Endodermal cell (in vitro differentiated cells): ENCODE data around the gene RPAP2. TPM values are rescaled to one million over a fixed set of nuclear protein-coding genes. Genes with fewer than 3 reads are reported as not detected.

Source experiments
- DNase-seq: peaks from one replicate; pipeline ENCODE4 v3.0.0-alpha.2; 2017
- H3K27ac ChIP-seq: 2 replicates; pipeline ENCODE4 v1.5.1; 2013; ENCODE audit warnings: mild to moderate bottlenecking, low read depth, low read length, moderate library complexity
- H3K27me3 ChIP-seq: 2 replicates; pipeline ENCODE4 v1.6.1; 2013; ENCODE audit warnings: mild to moderate bottlenecking, low read length, moderate library complexity; ENCODE audit not compliant: insufficient read depth, control insufficient read depth, poor library complexity, severe bottlenecking
- H3K36me3 ChIP-seq: 2 replicates; pipeline ENCODE4 v1.7.0; 2013; ENCODE audit warnings: mild to moderate bottlenecking, low read length, moderate library complexity; ENCODE audit not compliant: control insufficient read depth, insufficient read depth
- H3K4me1 ChIP-seq: one replicate; pipeline ENCODE4 v1.7.0; 2013; ENCODE audit warnings: low read length; ENCODE audit not compliant: control insufficient read depth, insufficient read depth
- H3K4me3 ChIP-seq: 2 replicates; pipeline ENCODE4 v1.5.1; 2013; ENCODE audit warnings: mild to moderate bottlenecking, low read length, moderate library complexity
- H3K9ac ChIP-seq: 2 replicates; pipeline ENCODE4 v1.6.1; 2013; ENCODE audit warnings: mild to moderate bottlenecking, low read length, moderate library complexity; ENCODE audit not compliant: poor library complexity, severe bottlenecking; ENCODE audit errors: extremely low read depth
- H3K9me3 ChIP-seq: 2 replicates; pipeline ENCODE4 v1.6.1; 2013; ENCODE audit warnings: mild to moderate bottlenecking, low read length, moderate library complexity; ENCODE audit not compliant: control insufficient read depth
- H3K27ac Mint-ChIP-seq: 2 replicates; pipeline ENCODE4 v1.8.0; 2020; ENCODE audit warnings: mixed read lengths
- H3K27me3 Mint-ChIP-seq: 2 replicates; pipeline ENCODE4 v1.8.0; 2021; ENCODE audit warnings: mild to moderate bottlenecking, mixed read lengths; ENCODE audit not compliant: insufficient read depth
- H3K36me3 Mint-ChIP-seq: 2 replicates; pipeline ENCODE4 v1.8.0; 2020; ENCODE audit warnings: low read depth, mixed read lengths
- H3K4me1 Mint-ChIP-seq: 2 replicates; pipeline ENCODE4 v1.8.0; 2020; ENCODE audit warnings: mixed read lengths
- H3K4me3 Mint-ChIP-seq: 2 replicates; pipeline ENCODE4 v1.8.0; 2020; ENCODE audit warnings: mild to moderate bottlenecking, moderate library complexity, mixed read lengths
- H3K9me3 Mint-ChIP-seq: 2 replicates; pipeline ENCODE4 v1.8.0; 2020; ENCODE audit warnings: mild to moderate bottlenecking, mixed read lengths
- CTCF ChIP-seq: fragments of 200-600 bp; sonication (generic); conservative IDR thresholded peaks from 2 replicates; pipeline ENCODE4 v1.5.0; 2021; ENCODE audit warnings: antibody characterized with exemption, mild to moderate bottlenecking
- WGBS, 2 experiments: methylation state at CpG; one replicate each; pipeline versions ENCODE4 v1.1.5 to v1.1.7; 2013; ENCODE audit warnings: missing lambda C conversion rate in 2 of 2, mixed read lengths in 1 of 2; ENCODE audit not compliant: insufficient coverage in 1 of 2, insufficient read length in 1 of 2; 5-methylcytosine and 5-hydroxymethylcytosine counted together
- total RNA-seq, 2 donors: library from RNA; stranded (reverse); fragmentation: NEBNext Ultra II Directional in 1 of 2; extraction: Animal tissue kit (Norgen Biotek cat#: 25700) in 1 of 2; gene quantifications; 2 replicates in 1 of 2; 3 replicates in 1 of 2; pipeline ENCODE4 v1.2.1, GENCODE V29; 2021

RPAP2 gene
- total RNA-seq, 2 donors from 2014 or later = 38.6 to 43.7 TPM

- no peak overlapping the region for H3K27ac ChIP-seq
- no peak overlapping the region for H3K4me3 Mint-ChIP-seq
- H3K4me1 Mint-ChIP-seq = peaks cover 4% of the 10 kb centered on the region
- H3K27me3 ChIP-seq = no peaks in the 10 kb centered on the region
- no peak overlapping the region for H3K27ac Mint-ChIP-seq
- no peaks in the 10 kb centered on the region for H3K27me3 Mint-ChIP-seq
- DNase-seq = no peak
- no peak overlapping the region for H3K9ac ChIP-seq
- 60 to 82% methylated on average over 1 to 3 of the region's 3 CpGs for WGBS, 2 experiments
- H3K36me3 Mint-ChIP-seq = peaks cover 35% of the 10 kb centered on the region
- TF ChIP-seq CTCF = no peak
- H3K9me3 ChIP-seq = no peaks in the 10 kb centered on the region
- H3K4me1 ChIP-seq = no peaks in the 10 kb centered on the region
- H3K9me3 Mint-ChIP-seq = no peaks in the 10 kb centered on the region
- peaks cover 14% of the 10 kb centered on the region for H3K36me3 ChIP-seq
- no peak overlapping the region for H3K4me3 ChIP-seq
Measured at GRCh38 chr1:92317836-92318493, 19.1 kb downstream of the RPAP2 start.

GRCh38 chr1:92323473-92324453 is 24.9 kb downstream of the RPAP2 start:
- Mint-ChIP-seq H3K4me3 (no peak overlapping the region), H3K27ac (no peak overlapping the region), H3K9me3 (peaks cover 41% of the 10 kb centered on the region), H3K27me3 (no peaks in the 10 kb centered on the region), H3K36me3 (peaks cover 69% of the 10 kb centered on the region), H3K4me1 (no peaks in the 10 kb centered on the region)
- Histone ChIP-seq H3K27me3 (no peaks in the 10 kb centered on the region), H3K36me3 (peaks cover 52% of the 10 kb centered on the region), H3K27ac (no peak overlapping the region), H3K4me3 (no peak overlapping the region), H3K9ac (no peak overlapping the region), H3K4me1 (no peaks in the 10 kb centered on the region), H3K9me3 (peaks cover 42% of the 10 kb centered on the region)
- 92 to 100% methylated on average over 5 to 7 of the region's 7 CpGs for WGBS, 2 experiments
- TF ChIP-seq CTCF = no peak
- no peak for DNase-seq

- Mint-ChIP-seq H3K9me3 (peaks cover 48% of the 10 kb centered on the region), H3K36me3 (peaks cover 74% of the 10 kb centered on the region), H3K4me1 (no peaks in the 10 kb centered on the region), H3K27ac (no peak overlapping the region), H3K27me3 (no peaks in the 10 kb centered on the region), H3K4me3 (no peak overlapping the region)
- Histone ChIP-seq H3K4me1 (no peaks in the 10 kb centered on the region), H3K4me3 (no peak overlapping the region), H3K36me3 (peaks cover 59% of the 10 kb centered on the region), H3K9me3 (peaks cover 43% of the 10 kb centered on the region), H3K27me3 (no peaks in the 10 kb centered on the region), H3K27ac (no peak overlapping the region), H3K9ac (no peak overlapping the region)
- TF ChIP-seq CTCF = no peak
- DNase-seq = no peak
Measured at GRCh38 chr1:92324784-92325183, 25.9 kb downstream of the RPAP2 start.
